Effector CD4-positive, alpha-beta T cell (primary cell): ENCODE results near the gene FHIT.

Experiments
- DNase-seq: peaks from one replicate; pipeline ENCODE4 v3.0.0-alpha.2; 2020

FHIT gene

DNA sequence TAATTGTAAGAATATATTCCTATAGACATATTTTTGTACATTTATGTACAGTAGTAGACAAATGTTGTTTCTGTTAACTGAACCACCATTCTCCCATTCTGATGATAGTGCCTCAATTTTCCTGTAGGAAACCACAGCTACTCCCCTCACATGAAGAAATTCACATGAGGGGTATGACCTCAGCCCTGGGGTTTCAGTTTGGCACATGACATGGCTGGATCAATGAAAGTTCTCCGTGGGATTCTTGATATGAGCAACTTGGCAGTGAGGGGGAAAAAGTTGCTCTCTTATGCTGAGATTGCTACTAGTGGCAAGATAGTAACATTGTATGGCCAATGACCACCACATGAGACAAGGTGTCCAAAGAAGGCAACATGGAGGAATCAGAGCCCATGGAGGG, 1111.1 kb downstream of the FHIT start:
- no peak for DNase-seq

DNA sequence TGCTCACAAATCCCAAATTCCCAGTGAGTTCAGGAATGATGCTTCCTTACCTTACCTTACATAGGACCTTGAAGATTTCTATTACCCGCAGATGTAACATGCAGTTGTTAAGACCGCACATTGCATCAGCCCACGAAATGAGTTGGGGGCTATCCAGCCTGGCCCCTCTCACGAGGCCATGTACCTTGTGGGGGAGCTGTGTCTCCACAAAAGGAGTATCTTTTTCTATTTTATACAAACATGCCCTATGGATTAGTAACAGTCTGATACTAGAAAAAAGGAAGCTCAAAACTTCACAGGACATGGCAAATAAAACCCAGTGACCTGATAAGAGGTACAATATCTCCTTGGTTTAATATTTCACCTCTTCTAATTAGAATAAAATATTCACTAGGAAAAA, 1114.7 kb downstream of the FHIT start:
- no peak for DNase-seq

- no peak for DNase-seq
These were observed 1115.8 kb downstream of the FHIT start for GRCh38 chr3:60135474-60135873.

GRCh38 chr3:60133269-60134162, 1117.7 kb downstream of the FHIT start:
- DNase-seq, result no peak

GRCh38 chr3:60131618-60132017, 1119.6 kb downstream of the FHIT start:
- no peak for DNase-seq

DNA sequence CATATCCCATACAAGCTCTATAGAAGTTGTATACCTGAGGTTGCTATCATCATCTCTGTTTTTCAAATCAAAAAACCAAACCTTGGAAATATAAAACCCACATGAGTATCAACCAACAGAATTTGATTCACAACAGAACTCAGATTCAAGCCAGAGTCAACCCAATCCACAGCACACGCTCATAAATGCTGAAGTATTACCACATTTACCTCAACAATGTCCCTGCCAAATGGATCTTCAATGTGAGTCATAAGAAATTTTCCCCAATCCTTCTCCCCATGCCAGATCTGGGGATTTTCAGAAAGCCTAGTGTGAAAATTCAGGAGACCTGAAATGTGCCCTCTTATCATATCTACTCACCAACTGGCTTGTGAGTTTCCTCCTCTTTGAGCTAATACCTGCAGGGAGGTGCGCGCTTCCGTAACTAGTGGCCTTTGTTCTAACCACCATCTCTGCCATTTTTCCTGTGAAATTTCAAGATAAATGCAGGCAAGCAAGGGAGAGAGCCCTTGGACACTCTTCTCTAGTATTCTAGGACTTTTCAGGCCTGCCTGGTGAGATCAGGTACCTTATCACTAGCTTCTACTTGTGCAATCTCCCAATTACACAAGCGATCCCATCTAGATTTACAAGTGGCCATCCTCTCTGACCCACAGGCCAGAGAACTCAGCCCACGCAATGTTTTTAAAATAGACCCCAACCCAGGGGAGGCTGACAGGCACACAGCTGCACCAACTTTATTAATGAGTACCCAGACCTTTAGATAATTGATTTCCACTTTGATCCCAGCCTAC, 1124.5 kb downstream of the FHIT start:
- no peak for DNase-seq

GRCh38 chr3:60125686-60126085, 1125.6 kb downstream of the FHIT start:
- no peak for DNase-seq

DNA sequence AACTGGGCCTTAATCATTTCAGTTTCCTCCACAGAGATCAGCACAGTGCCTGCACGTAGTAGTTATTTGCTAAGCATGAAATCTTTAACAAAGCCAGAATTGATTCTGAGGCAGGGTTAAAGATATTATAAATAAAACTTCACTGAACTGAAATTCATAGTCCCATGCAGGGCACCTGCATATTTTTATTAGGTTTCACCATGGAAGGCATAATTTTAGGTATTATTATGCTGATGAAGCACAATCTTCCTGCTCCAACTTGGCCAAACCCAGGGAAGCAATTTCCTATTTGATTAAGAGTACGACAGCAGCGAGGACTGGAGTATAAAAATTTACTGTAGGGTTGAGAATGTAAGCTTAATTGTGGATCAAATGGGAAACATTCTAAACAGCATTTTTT, 1131.0 kb downstream of the FHIT start:
- no peak for DNase-seq

GRCh38 chr3:60114191-60114590, 1137.1 kb downstream of the FHIT start:
- DNase-seq, result no peak

DNA sequence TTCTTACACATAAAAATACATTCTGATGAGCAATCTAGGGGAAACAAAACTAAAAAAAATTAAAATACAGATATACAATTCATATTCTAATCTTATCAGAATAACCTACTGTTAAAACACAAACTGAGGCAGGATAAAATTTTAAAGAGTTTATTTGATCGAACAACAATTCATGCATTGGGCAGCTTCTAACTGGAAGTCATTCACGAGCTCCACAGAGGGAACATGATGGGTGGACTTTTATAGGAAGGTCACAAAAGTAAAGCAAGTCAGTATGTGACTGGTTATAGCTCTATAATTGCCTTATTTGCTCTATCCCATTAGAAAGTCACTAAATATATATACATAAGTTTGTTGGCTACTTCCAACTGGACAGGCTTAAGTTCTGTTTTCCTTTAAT, 1144.0 kb downstream of the FHIT start:
- DNase-seq, result no peak

- no peak for DNase-seq
These were observed 1149.1 kb downstream of the FHIT start for GRCh38 chr3:60102154-60102553.

- DNase-seq, result no peak
These were observed 1149.6 kb downstream of the FHIT start for GRCh38 chr3:60101621-60102020.

DNA sequence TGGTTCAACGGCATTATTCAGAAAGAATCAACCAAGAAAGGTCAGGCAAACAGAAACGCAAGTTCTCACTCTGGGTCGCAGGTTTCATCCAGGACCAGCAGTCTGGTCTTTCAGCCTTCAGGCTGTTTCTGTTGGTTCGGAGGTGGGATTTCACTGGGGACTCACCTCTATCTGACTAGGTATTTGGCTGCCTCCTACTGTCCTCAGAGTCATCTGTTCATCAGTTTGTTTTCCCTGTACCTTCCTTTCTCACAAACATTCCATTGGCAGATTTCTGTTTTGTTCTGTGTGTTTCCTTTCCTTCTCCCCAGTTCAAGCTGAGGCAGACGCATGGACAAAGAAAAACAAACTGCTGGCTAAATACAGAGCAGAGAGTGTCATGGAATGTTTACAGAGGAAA, 1154.8 kb downstream of the FHIT start:
- DNase-seq, result no peak

DNA sequence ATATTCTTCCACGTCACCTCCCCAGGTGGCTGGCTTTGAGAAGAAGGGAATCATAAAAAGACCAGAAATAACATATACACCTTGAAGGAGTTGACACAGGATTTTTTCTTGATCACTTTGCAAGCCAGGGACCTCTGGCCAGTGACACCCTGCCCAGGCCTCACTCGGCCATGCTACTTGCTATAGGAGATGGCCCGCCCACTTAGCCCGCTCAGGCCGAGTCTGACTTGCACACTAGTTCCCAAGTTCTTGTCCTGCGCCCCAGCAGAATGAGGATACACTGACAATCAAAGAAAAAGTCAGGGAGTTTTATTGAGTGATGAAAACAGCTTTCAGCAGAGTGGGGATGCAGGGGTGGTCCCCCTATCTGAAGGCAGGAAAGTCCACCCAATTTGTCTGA, 1155.3 kb downstream of the FHIT start:
- DNase-seq, result no peak

GRCh38 chr3:60095516-60095915, 1155.7 kb downstream of the FHIT start:
- DNase-seq, result no peak

- no peak for DNase-seq
These were observed 1156.8 kb downstream of the FHIT start for GRCh38 chr3:60094392-60094947.

DNA sequence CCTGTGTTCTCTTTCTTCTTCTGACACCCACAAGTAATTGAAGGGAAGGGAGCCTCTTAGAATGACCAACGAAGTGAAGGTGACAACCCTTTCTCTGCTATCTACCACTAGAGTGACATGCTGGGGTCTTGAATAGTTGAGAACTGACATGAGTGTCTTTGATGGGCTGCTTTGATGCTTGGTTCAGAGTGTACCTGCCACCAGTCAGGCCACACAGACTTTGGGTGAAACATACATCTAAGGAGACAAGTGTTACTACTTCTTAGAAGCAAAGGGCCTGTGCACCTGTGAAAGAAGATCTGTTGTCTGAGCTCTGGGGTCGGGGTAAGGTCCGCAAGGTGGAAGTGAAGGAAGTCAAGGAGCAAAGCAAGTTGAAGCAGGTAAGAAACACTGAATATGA, 1160.7 kb downstream of the FHIT start:
- no peak for DNase-seq

- DNase-seq, result no peak
These were observed 1164.4 kb downstream of the FHIT start for GRCh38 chr3:60086811-60087210.

- DNase-seq, result no peak
These were observed 1165.6 kb downstream of the FHIT start for GRCh38 chr3:60085649-60086048.

DNA sequence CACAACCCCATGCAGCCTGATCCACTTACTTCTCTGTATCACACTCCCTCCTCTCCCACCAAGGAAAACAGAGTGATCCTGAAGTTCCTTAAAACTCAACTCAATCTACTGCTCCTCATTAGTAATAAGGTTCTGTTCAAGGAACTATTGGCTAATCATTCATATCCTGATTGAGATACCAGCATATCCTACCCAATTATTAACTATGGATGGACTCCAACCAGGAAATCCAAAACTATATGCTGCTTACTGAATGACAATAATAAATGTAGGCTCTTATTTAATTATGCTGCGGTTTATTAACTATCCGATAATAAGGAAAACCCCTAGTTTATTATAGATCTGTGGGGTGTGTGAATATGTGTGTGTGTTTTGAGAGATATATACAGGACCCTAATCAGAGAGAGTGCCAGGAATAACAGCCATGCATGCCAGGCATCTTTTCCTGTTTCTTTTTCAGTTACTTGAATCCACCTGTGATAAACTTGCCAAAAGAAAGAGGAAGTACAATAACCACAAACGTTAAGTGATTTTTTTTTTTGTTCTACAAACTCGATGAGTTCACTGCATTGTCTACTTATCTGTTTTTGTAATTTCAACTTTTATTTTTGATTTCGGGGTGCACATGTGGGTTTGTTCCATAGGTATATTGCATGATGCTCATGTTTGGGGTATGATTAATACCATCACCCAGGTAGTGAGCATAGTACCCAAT, 1169.7 kb downstream of the FHIT start:
- no peak for DNase-seq

DNA sequence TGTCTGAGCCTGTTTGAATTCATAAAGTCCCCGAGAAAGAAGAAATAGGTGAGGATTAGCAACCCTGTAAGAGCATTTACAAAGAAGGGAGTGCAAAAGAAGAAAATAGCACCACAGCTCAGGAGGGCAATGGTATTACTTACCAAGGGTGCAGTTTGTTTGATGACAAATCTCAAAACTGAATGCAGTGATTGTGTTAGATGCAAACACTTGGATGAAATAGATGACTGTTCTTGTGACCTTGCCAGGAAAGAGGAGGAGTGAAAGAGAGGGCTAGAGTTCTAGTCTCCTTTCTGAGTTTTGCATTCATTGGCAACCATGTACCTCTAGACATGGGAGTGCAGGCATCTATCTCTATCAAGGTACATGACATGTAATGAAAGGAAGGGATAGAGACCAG, 1170.6 kb downstream of the FHIT start:
- no peak for DNase-seq

- DNase-seq, result no peak
These were observed 1172.2 kb downstream of the FHIT start for GRCh38 chr3:60079076-60079475.

DNA sequence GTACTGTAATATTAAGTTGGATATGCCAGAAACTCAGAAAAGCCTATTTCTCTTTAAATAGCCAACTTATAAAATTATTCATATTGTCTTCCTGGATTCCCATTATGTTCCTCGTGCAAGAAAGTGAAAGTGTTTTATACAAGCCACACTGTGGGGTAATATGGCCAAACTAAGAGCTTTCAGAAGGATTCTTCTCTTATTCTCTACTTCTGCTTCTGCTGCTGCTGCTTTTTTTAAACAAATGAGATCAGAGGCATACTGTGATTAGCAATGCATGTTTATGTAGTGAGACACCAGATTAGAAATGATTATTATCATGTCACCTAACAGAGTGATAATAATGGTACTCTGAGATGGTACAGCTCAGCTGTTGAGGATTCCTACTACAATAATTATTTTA, 1174.9 kb downstream of the FHIT start:
- DNase-seq, result no peak
